GM18517 (cell line): ENCODE measurements around the gene KANSL3.

Experiments
- ATAC-seq: cut with Tn5 transposase; IDR thresholded peaks from one replicate; pipeline ENCODE4 v1.9.1; 2021; ENCODE audit warnings: mild to moderate bottlenecking, moderate library complexity; ENCODE audit not compliant: unreplicated experiment

Gene KANSL3

GRCh38 chr2:96546797-96547196, 91.3 kb downstream of the KANSL3 start:
- no peak for ATAC-seq

DNA sequence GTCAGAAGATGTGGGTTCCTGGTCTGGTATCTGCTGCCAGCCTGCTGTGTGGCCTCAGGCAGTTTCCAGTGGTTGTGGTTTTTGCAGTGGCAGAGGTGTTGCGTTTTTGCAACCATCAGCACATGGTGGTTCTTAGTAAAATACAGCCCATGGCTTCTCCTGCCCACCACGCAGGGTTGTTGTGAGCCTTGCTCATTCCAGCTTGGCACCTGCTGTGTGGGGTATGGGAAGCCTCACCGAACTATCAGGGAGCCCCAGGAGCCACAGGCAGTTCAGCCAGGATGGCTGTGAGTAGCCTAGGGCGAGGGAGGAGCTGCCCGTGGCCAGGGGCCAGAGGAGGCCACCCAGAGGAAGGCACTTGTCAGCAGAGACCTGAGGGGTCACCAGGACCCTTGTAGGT, 91.8 kb downstream of the KANSL3 start:
- ATAC-seq: no peak
